Fibroblast of peridontal ligament (primary cell): ENCODE results near the gene FAM237A.

Experiments used
- DNase-seq: peaks from one replicate; pipeline ENCODE4 v3.0.0-alpha.2; 2010; ENCODE audit errors: extremely low read depth

The FAM237A gene

DNA sequence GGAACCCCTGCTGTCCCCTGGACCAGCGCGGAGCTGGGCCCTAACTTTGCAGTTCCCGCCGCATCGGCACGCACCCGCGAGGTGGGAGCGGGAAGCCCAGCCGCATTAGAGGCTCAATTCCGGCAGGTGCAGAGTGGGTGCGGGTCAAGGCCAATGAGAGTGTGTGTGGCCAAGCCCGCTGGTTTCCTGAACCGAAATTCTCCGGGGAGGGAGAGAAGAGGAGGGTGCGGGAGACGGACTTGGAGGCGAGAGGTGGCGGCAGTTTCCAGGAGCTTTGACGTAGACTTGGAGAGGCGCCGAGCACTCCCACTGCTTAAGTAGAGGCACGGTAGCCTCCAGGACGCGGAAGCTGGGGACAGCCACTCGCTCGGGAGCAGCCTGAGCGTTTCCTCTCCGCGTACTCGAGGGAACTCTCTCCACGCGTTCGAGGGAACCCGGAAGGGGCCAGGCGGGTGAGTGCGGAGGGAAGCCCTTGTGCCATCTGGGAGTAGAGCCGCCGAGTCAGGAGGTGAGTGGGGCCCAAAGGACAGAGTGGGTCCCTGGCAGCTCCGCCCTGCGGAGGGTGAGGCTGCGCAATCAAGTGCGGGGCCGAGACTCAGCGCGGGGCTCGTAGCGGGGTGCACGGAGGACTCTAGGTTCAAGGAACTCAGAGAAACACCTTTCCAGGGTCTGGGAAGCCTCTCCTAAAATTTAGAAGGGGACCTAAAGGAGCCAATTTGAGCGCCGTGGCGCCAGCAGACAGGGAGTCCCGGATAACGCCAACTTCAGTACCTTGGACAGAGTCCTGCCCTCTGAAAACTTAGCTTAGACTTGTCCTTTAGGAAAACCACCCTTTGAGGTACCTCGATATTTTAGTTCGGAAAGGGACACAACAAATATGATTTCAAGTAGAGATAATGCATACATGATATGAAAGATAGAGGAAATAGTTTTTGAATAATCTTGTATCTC, at the start of gene FAM237A:
FAM237A (plus strand) TSS at position 413 of the 951 bp plus-strand sequence. CDS start 1,750 bp downstream, outside the sequence.
- DNase-seq, result peak; percentile 73

DNA sequence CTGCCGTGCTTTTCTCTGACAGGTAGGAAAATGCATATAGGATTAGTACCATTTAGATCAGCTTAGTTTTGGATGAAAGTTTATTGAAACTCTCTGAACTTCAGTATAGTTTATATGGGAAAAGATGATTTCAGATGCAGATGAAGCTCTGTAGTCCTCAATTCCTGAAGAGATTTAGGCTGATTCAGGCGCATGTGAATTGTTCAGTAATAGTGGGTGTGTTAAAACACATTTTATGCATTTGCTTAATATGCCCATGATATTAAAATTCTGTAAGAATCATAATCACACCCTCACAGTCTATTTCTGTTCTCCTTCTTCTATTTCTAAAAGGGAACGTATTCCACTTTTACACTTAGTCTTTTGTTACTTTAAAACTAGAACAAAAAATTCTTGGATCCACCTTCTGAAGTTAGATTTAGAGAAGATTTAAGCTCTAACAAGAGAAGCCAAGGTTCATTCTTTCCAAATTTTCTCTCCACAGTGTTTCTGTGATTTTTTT, 44.5 kb upstream of the FAM237A start:
- no peak for DNase-seq

DNA sequence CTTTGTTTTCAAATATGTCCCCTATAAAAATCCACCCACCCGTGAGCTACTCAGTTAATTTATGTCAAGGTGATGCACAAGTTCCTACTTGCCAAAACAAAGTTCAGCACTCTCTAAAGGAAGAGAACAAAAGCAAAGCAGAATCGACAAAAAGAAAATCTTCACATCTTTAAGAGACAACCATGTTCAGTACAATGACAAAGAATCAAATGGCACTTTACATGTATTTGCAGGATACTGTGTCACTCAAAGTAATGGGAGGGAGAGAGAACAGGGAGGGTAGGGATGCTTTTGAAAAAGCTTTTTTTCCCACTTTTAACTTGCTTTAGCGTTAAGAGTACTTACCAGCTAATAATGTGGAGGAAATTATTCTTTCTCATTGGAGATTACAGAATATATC, 39.0 kb upstream of the FAM237A start:
- no peak for DNase-seq

DNA sequence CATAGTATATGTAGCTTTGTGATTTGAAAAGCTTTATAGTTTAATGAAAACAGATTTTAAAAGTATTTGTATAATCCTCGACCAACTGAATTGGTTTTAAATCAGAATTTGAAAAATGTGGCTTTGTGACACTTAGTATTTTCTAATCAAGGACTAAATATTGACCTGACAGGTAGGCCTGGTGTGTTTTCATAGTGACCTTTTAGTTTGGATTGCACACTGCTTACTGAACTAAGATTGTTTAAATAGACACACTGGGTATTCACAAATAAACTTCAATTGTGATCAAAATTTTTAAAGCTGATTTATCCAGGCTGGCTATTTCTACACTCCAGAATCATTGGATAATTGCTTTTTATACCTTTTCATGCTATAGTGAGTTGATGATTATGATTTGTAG, 31.8 kb upstream of the FAM237A start:
- DNase-seq, result no peak

DNA sequence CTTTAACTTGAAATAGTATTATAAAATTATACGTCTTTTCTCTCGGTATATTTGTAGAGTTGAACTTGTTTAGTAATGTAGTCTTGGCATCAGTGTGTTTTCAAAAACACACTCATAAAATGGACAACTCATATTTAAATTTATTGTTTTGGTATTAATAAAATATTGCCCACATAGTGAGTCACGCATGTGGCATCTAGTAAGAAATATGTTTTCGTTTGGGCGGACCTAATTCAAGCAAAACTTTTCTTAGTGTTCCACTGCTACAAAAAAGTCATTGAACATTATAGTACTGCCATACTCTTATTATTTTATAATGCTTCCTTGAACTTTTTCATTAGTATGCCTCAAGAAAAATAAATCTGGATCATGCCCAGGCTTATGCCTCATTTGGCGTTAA, 31.1 kb upstream of the FAM237A start:
- DNase-seq, result no peak

DNA sequence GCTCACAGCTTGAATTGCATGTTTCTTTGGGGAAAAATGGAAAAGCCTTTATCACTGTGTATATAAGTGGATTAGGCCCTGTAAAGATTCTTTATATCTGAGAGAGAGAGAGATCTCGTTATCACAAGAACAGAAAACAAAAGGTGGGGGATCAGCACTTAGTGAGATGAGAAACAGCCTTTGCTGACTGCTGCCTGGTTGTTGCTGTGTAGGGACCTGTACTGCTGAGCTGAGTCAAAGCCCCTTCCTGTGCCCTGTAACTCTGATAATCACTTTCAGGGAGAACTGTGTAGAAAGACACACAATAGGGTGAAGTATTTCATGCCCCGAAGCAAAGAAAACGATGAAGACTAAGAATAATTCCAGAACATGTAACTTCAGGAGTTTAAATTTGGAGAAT, 30.6 kb upstream of the FAM237A start:
- DNase-seq, result no peak

DNA sequence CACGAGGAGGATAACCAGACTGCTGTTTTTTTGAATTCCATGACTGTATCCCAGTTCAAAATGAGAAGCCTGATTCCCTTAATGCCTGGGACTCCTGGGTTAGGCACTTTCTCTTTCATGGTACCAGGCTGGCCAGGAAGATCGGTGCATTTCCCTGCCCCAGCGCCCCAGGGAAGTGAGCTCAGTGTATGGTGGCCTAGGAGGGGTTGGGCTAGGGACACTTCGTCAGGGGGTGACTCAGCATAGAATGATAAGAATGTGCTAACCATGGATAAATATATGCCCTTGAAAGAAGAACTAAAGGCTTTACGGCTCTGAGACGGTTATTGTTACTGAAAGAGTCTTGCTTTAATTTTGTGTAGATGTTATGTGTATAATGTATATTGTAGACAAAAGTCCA, 27.5 kb upstream of the FAM237A start:
- no peak for DNase-seq

DNA sequence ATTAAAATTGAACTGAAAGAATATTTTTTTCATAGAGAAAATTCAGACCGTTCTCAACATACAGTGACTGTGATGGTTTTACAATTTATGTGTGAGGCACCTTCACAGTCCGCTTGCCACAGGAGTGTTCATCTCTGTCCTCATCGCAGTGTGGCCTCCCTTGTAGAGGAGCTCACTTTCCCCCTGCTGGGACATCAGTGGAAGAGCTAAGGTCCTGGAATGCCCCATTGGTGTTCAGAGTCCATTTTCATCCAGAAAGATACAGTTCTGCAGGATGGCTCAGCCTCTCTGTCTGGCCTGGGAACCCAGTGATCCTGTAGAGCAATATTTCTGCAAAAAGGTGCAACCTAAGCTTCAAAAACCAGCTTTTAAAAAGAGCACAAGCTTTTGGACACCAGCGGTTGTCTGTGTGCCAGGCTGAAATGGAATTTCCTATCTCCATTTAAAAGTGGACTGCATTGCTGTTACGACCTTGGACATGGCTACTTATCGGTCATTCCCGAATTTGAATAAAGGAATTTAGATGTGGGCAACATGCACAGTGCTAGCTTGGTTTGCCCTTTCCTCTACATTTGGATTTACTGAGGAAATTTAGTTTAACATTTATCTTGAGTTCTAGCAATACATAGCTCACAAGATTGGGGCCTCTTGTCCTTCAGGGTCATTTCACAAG, 26.7 kb upstream of the FAM237A start:
- DNase-seq, result no peak

DNA sequence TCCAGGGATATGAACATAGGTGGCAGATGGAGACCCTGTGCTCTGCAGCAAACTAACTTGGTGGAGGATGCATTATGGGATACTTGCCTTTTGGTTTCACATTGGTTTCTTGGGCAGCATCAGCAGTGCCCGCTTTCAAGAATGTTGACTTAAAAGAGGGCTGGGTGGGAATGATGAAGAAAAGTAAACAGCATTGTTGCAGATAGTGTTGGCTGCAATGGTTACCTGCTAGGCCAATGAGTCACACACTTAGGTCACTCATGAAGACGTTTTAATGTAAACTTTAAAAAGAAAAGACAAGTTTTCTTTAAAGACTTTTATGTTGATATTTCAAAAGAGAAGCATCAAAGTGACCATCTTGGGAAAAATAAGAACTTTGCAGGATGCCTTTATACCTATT, 26.1 kb upstream of the FAM237A start:
- no peak for DNase-seq

DNA sequence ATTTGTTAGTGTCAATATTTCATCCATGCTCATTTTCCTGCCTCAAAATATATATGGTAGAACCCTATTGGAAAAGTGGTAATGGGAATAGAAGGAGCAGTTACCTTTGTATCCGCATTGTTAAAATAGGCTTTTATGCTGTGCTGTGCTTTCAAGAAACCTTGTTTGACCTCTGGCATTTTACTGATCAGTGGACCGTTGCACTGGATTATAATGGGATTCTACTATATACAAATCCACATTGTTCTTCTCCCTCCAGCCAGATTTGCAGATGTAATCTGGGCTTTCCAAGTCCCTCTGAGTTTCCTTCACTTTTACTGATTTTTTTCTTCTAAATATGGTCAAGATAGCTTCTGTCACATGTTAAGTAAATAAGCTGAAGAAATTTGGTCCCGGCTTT, 23.3 kb upstream of the FAM237A start:
- no peak for DNase-seq

DNA sequence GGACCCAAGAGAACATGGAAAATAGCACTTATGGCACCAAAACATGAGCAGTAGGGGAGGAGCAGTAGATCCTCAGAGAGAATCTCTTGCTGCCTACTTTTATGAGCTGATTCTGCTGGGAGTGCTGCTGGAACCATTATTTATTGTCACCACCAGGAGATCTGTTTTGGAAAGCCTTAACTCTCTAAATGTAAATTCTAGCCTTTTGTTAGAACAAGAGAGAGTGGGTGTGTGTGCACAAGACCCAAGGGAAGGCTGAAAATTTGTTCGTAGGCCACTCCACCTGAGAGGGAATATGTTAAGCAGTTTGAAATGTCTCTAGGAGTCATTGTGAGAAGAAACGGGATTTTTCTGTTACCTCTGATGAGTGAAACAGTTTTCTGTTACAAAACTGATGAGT, 16.2 kb upstream of the FAM237A start:
- DNase-seq, result no peak

DNA sequence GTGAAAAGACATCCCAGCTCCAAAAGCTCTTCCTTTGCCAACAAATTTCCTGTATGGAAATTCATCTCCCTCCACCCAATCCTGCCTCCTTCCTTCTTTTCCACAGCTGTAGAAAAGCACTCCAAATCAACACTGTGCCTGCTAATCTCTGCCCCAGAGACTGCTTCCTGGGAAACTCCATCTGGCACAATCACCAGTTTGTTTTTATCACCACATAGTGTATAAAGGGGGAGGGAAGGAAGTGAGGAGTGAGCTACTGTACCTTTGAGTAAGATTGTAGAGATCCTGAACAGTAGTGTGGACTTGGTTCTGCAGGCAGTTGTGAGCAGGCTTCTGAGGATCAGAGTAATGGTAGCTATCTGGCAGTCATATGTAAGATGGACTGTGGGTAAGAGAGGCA, 14.7 kb upstream of the FAM237A start:
- no peak for DNase-seq

DNA sequence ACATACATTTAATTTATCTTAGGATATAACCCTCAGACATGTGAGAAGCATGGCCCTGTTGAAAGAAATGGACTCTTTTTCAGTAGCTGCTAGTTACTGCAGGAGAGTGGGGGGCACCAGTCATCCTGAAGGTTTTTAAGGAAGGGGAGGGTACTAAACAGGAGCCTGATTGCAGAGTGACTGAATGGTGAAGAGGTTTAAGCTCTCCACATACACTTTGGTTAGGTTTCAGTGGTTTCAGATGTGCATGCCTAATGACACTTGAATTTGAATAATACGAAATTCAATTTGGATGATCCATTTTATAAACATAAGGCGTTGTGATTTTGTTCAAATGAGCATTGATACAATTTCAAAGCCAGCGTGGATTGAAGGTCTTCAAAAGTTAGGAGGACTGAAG, 10.9 kb upstream of the FAM237A start:
- DNase-seq, result no peak

DNA sequence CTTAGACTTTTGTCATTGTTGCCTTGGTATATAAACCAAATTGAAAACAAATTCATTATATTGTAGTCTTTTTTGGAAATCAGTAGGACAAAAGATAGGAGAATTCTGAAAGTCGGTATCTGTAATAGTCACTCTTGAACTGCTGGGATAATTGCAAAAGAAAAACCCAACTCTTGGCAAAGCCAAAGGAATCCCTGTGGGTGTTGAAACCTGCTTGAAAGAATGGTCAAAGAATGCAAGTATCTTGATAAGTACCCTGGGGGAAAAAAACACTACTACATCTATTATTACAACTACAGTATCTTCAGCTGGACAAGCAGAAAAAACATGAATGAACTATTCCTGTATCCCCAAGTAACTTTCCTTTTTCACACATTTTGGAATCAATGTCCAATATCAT, 7.3 kb upstream of the FAM237A start:
- no peak for DNase-seq

DNA sequence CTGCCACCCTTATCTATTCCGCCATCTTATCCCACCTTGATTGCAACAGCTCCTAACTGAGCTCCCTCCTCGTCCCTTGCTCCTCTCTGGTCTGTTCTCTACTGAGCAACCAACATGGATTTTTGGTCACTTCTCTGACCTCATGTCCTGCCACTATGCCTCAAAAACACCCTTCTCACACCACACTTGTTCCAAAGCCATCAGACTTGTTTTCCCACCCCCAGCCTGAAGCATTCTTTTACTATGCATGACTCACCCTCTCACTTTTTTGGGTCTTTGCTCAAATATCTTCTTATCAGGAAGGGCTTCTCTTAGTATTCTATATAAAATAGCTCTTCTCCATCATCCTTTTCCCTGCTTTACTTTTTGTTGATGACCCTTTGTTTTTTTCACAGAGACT, 2.7 kb upstream of the FAM237A start:
- no peak for DNase-seq

DNA sequence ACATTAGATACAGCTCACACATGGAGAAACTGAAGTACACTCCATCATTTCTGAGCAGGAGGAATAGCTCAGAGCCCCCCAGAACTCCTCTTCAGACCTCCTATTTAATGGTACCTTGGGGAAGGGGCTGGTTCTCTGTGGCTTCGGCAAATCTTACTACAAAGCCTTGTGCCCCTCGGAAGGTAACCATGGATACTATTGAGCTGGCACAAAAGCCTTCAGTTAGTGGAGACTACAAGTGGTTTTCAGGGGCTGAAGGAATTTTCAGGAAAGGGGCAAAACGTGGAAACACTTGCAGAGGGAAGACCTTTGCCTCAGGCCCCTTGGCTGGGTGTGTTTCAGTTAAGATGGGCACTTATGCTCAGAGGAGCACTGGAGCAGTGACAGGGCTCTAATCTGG, 1.1 kb upstream of the FAM237A start:
- DNase-seq, result no peak

DNA sequence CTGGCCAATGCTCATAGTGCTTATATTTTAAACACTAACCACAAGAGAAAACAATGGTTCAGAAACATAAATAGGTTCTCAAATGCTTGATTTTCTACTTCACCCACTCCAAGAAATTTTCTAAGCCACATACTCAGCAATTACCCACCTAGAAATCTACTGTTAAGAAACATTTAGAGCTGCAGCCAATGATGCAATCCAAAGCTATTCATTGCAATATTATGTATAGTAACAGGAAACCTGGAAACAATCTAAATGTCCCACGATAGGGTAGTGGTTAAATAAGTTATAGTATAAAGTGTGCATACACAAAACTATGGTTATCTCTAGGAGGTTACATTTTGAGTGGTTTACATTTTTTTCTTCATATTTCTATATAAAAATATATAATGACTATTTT, 5.7 kb downstream of the FAM237A start:
- DNase-seq, result peak; percentile 7

DNA sequence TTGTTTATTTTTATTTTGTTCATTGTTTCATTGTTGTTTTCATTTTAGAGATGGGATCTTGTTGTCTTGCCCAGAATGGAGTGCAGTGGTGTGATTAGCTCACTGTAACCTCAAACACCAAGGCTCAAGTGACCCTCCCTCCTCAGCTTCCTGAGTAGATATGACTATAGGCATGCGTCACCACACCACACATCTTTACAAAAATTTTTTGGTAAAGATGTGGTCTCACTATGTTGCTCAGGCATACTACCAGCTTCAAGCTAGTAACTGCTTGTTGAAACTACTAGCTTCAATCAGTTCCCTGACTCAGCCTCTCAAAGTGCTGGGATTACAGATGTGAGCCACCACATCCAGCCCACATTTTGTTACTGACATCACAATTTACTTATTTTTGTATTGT, 14.8 kb downstream of the FAM237A start:
- DNase-seq, result no peak

DNA sequence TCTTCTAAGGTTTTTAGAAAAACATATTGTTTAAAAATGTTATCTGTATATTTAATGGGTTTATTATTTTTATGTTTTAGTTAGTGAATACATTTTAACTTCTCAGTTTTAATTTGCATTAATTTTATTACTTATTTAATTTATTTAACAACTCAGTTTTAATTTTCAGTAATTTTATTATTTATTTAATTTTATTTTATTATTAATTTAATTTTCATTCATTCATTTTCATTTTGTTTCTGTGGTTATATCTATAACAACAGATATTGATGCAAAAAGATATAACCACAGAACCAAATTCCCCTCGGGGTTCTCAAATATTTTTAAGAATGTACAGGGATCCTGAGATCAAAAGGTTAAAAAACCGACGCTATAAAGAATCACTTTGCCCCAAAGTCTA, 23.0 kb downstream of the FAM237A start:
- DNase-seq, result no peak

DNA sequence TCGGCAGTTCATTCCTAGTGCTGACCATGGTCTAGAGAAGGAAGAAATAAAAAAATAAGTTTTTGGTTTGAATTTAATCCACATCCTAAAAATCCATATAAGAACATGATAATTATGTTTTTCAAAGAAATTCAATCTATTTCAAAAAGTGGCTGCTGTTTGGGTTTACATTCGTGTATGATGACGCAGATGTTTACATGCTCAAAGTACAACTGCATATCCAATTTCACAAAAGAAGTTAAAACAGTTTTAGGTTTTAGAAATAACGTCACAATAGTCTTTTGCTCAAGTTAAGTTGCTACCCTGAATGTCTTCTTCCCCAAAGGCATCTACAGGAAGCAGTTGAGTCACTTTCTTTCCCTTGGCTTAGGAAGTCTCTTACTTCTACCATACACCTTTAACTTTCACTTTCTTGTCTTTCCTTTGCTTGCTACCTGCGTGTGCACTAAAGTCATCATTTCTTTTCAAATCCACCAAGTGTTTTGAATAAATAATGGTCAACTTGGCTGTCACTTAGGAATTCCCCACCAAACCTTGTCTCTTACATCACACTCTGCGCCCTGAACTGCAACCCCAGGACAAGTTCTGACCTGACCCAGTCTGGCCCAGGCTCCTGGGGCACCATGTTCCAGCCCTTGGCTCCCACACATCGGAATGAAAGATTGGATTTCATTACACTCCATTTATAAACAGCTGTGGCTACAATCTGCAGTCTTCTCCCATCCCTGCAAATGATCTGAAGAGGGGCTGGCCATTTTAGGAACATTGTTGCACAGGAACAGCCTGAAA, 28.4 kb downstream of the FAM237A start:
- peak; percentile 4 for DNase-seq

DNA sequence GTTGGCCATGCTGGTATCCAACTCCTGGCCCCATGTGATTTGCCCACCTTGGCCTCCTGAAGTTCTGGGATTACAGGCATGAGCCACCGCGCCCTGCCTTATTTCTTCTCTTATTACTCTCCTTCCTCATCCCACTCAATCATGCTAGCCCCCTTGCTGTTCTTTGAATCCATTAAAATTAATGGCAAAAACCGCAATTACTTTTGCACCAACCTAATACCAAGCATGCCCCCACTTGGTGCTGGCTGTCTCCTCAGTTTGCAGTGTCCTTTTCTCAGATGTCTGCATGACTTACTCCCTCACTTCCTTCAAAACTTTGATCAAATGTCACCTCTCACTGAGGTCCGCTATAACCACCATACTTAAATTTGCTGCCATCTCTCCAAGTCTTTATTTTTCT, 41.3 kb downstream of the FAM237A start:
- DNase-seq, result no peak

DNA sequence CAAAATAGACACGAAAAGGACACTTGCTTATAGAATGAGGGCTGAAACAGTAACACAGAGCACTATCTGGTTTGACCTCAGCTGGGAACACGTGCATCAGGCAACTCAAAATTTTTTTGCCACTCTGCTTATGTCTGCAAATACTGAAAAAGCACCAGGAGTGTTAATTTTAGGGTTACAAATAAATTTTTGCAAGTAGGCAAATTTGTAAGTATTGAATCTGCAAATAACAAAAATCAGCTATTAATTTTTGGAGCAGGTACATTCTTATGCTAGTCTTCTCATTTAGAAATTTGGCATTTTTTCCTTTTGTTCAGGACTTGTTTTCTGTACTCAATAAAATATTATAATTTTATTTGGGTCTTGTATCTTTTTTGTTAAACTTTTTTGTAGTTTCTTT, 46.2 kb downstream of the FAM237A start:
- no peak for DNase-seq
